ENCODE data around the gene LRRC8A.
A peak's percentile ranks its signal among the peaks of the same experiment; 100 is the strongest.
"Not testable (repeated sequence)": the region's sequence is repeated elsewhere in the genome, so short reads cannot be mapped to it uniquely, and the experiment has no call there.

Gene LRRC8A

DNA sequence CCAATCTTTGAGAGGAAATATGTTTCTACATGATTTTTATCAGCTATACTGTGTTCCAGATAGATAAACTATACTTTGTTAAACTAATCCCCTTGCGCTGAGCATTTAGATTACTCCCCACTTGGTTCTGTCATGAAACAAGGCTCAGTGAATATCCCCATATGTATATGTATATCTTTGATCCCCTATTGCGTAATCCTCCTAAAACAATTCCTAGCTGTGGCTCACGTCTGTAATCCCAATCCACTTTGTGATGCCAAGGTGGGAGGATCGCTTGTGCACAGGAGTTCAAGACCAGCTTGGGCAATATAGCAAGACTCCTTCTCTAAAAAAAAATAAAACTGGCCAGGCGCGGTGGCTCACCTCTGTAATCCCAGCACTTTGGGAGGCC is 41.6 kb downstream of the LRRC8A start:
- DNase-seq, result no peak

DNA sequence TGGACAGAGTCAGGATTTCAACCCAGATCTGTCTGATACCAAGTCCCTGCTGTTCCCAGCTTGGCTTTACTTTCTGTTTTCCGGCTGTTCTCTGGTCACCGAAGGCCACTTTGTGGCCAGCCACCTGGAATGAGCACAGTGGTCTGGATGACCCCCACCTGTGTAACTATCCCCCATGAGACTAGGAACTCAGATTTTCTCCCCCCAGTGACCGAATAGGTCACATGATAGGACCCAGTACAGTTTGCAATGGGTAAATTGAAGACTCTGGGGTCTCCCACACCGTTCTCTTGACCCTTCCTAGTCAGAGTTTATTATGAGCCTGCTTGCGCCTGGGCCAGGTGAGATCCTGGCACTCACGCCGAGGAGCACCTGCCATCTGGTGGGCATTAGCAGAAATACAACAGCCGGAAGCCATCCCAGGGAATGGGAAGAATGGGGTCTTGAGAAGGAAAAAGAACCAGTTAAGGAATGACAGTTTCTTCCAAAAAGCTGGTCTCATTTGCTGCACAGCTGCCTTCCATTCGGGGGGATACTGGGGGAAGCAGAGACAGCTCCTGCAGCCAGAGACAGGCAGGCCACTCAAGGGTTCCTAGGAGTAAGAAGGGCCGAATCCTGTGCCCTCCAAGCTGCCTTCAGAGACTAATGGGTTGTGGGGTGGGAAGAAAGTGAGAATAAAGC is 45.9 kb downstream of the LRRC8A start:
- DNase-seq, result peak in 5 of 14 donors; percentile 19 to 29 (median 27)

DNA sequence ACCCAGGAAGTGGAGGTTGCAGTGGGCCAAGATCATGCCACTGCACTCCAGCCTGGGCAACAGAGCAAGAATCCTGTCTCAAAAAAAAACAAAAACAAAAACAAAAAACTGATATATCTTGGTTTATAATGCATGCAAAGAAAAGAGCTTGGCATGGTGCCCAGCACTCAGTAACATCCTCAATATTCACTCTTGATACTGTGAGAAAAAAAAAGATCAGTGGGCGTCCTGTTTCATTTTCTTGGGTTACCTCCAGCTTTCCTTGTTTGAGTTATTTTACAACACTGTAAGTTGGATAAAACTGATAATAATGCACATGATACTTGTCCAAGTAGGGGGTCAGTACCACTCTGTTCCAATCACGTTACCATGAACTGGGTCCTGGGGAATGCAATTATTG is 46.7 kb downstream of the LRRC8A start:
- no peak for DNase-seq

DNA sequence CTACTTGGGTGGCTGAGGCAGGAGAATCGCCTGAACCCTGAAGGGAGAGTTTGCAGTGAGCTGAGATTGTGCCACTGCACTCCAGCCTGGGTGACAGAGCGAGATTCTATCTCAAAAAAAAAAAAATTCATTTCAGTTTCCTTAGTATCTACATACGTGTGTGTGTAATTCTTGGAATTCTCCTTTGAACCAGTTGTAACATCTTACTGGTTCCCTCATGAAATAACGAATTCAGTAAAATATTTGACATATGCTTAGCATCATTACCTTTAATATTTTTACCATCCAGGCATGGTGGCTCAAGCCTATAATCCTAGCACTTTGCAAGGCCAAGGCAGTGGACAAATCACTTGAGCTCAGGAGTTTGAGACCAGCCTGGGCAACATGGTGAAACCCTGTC is 47.6 kb downstream of the LRRC8A start:
- DNase-seq, result no peak

DNA sequence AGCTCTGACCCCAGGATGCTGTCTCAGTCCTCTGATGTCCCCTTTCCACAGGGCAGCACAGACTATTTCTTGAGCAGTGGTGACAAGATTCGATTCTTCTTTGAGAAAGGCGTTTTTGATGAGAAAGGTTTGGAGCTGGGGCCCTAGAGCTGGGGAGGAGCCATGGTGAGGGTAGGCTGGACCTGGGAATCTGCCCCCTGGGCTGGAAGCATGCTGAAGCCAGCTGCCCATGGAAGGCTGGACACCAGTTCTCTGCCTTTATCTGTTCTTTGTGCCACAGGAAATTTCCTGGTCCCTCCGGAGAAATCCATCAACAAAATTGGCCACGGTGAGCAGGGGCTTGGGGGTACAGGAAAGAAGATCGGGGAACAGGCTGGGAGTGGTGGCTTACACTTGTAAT is 51.8 kb downstream of the LRRC8A start:
- DNase-seq, result no peak

DNA sequence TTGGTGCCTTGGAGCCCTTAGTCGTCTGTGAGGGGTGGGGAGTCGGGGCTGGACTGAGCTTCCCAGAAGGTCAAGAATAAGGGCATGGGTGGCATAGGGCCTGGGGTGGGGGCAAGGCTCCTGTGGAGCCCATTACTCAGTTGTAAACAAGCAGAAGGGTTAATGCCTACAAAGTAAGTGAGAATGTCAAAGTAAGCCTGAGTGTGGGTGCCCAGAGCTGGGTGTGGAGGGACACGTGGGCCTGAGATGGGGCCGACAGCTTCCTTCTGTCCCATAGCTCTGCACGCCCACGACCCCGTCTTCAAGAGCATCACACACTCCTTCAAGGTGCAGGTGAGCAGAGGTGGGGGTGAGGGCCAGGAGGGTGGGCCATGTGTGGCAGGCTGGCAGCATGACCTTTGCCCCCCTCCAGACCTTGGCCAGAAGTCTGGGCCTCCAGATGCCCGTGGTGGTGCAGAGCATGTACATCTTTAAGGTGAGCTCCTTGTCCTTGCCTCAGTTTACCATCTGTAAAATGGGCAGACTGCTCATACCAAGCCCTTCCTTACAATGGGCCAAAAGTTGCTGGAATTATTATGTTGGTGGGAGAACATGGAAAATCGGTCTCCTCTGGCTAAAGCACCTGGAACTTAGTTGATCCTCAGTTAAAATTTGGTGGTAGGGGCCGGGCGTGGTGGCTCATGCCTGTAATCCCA is 54.4 kb downstream of the LRRC8A start:
- DNase-seq, result no peak

DNA sequence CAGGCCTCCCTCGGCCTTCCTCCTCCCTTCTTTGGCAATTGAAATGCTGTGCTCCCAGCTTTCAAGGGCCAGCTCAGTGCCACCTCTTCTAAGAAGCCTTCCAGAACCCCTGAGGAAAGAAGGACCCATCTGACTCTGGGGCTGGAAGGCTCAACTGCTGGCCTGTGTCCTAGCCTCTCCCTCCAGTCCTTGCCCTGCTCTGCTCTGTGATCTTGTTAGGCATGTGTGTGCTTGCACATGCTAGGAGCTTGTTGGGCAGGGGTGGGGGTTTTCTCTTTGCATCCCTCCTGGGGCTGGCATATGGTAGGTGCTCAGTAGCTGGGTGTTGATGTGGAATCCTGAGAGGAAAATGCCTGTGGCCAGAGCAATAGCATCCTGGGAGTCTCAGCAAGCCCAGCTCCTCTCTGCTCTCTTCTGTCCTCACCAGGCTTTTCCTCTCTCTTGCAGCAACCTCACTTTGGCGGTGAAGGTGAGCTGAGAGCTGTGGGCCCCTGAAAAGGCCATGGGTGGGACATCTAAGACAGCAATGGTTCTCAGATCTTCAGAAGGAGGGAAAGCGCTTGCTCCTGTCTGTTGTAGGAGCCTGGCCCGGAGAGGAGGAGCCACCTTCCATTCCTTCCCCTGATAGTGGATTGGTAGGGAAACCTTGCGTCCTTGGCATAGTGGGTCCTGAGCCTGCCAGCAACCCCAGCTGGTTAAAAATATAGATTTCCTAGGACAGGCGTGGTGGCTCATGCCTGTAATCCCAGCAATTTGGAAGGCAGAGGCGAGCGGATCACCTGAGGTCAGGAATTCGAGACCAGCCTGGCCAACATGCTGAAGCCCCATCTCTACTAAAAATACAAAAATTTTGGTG is 55.6 kb downstream of the LRRC8A start:
- no peak for DNase-seq

DNA sequence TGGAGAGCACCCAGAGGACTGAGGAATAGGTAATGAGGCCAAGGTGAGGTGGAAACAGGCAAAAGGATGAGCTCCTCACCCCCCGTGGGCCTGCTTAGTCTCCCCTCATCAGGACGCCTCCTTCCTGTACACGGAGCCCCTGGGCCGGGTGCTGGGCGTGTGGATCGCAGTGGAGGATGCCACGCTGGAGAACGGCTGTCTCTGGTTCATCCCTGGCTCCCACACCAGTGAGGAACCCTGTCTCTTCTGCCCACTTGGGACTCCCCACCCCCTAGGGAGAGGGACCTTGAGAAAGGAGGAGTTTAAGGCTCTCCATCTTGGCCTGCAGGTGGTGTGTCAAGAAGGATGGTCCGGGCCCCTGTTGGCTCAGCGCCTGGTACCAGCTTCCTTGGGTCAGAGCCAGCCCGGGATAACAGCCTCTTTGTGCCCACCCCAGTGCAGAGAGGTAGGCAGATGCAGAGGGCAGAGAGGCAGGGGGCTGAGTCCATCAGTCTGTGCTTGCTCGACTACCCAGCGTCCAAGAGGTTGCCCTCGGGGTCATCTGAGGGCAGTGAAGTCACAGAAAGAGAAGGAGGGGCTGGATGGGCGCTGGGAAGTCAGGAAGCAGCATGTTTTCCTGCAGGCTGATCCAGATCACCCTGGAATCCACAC is 58.5 kb downstream of the LRRC8A start:
- peak in 1 of 14 donors; percentile 19 for DNase-seq

DNA sequence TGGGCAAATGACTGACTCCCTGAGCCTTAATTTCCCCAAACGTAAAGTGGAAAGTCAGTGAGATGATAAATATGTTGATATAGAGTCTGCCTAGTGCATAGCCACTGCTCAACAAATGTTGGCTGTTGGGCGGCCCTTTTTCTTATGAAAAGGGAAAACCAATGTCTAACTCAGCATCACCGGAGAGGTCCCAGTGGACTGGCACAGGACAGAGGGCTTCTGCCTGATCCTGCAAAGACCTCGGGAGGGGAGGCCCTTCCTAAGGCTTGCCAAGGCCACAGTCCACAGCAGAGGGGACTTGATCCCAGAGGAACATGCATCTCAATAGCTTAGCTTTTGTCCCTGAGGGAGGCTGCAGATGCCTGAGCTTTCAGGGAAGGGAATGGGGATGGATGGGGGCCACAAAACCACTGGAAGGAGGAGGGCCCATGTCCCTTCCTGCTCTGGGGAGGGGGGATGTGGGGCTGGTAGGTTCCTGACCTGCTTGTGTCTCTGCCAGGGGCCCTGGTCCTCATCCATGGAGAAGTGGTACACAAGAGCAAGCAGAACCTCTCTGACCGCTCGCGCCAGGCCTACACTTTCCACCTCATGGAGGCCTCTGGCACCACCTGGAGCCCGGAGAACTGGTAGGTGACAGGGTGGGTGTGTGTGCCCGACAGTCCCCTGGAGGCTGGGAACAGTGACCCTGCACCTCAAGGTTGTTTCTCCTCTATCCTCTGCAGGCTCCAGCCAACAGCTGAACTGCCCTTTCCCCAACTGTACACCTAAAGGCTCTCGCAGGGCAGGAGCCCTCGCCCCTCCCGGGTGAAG is 59.2 kb downstream of the LRRC8A start:
- DNase-seq, result no peak

DNA sequence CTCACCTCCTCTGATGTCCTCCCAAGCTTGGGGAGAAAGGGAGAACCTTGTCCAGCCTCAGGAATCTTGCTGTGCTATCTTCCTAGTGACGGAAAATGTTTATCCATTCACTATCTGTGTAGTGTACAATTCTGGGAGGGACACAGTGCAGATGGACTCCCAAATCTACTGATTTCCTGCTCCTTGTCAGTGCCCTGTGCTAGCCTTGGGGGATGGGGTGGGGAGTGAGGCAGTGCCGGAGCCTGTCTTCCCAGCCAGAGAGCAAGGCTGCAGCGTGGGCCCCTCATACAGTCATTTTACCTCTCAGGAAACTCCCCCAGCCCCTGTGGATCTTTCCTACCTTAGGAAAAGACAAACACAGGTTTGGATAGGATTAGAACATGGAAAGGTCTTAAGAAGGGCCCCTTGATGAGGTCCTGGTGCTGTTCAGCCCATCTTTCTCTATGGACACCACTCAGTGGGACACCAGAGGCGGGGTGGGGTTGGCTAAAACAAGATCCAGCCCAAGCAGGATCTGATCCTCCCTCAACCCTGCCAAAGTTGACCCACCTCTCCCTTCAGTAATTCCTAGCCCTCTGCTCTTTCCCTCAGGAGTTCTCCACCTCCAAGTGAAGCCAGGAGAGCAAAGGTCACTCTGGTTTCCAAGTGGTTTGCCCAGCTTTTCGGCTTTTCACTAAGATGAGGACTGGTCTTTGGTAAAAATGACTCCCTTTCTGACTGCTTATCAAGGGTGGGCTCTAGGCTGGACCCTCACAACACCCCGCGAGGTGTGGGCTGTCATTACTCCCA is 62.1 kb downstream of the LRRC8A start:
- DNase-seq, result no peak

DNA sequence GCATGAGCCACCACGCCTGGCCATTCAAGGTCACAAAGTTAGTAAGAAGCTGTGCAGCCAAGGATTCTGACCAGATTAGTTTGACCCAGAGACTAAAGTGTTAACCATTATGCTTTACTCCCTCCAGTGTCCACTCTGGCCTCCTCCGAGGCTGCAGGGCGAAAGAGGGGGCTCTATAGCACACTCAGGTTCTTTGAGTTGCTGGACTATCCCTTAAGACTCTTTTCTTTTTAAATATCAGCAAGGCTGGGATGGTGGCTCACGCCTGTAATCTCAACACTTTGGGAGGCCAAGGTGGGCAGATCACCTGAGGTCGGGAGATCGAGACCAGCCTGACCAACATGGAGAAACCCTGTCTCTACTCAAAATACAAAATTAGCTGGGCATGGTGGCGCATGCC is 63.0 kb downstream of the LRRC8A start:
- not testable (repeated sequence) for DNase-seq

DNA sequence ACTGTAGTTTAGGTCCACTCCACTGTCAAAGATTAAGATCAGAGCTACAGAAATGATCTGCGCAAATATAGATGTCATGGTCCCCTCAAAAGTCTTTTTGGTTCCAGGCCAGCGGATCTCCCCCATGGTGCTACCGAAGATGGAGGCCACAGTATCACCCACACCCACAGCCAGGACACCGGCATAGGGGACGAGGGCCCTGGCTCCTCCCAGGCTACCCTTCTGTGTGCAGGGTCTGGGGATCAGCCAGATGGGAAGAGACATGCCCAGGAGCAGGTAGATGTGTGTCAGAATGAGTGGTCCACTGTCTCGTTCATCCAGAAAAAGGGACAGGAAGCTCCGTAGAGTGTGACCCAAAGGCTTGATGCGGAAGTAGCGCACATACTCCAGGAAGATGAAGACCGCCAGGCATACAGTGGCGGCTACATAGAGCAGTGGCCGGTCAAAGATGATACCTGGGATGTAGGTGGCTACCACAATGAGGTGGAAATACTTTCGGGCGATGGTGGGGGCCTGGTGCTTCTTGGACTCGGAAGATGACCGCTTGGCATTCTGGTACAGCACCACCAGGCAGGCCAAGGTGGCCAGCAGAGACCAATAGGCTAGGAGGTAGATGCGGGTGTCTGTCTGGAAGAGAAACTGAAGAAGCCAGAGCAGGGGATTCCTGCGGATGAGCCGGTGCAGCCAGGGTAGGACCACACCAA is 64.0 kb downstream of the LRRC8A start:
- no peak for DNase-seq

DNA sequence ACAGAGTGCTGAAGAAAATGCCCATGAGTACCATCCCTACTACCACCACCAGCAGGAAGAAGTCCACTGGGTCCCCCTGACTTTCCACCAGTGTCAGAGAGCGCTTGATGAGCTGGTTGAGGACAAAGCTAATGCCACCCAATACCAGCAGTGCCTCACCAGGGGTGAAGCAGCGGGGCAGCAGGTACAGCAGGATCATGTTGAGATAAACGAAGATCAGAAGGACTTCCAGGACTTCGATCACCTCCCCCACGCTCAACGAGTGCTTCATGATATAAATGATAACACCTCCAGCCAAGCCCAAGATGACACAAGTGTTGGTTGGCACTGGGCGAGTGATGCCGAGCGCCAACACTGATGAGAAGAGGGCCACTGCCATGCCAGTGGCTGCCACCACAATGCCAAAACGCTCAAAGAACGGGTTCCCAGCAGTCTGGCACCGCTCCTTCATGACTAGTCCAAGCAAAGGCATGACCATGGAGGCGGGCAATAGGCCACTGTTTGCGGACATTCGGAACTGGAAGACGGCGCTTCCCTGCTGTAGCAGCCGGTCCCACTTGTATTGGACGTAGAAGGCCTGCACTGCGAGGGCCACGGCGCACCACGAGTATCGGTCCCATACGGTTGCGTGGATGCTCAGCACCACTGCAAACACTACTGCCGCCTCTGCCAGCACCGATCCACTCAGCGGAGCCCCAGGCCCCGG is 64.8 kb downstream of the LRRC8A start:
- peak in 5 of 14 donors; percentile 24 to 73 (median 62) for DNase-seq

DNA sequence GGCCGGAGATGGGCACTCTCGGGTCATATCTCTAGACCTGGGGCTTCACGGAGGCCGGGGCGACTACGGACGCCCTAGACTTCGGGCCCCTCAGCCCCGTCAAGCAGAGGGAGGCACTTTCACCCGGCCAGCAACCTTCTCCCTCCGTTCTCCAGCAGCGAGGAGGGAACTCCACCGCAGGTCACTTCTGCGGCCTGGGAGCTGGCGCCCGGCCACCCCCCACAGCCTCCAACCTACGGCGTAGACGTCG is 65.3 kb downstream of the LRRC8A start:
- DNase-seq, result peak in 1 of 14 donors; percentile 41

DNA sequence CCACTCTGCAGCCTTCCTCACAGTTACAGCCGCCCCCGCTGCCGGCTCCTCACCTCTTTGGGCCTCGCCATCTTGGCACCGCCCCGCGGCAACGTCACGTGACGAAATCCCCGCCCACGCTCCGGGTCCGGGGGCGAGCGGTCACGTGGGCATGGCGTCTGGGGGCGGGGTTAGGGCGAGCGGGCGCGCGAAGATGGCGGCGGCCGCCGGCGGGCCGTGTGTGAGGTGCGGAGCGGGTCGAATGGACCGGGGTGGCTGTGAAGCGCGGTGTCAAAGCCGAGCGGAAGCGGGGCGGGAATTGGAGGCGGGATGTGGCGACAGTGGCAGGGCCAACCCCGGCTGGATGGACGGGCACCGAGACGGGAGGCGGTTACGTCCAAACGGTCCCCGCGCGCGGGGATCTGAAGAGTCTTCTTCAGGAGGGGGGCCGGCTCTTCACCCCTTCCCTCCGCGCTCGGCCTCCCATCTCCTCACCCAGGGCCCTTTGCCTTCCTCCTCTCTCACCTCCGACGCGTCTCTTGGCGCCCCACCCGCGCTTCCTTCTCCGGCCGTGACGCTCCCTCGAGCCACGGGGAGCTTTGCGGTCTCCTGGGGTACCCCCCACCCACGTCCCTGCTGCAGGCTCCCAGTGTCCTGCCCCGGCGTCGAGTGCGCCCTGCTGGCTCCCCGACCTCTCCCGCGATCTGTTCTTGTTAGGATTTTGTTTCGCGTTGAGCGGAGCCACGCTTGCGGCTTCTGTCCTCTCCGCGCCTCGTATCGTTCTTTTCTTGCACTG is 65.8 kb downstream of the LRRC8A start, which contains the start of the genes DOLK and NUP188:
Gene DOLK (minus strand): TSS at position 77 of the 775 bp plus-strand sequence. CDS start 300 bp downstream, outside the sequence.
Gene NUP188 (plus strand): TSS at position 173 of the 775 bp plus-strand sequence. CDS start 21 bp downstream, at position 194.
- peak; percentile 69 to 97 (median 90) for DNase-seq

DNA sequence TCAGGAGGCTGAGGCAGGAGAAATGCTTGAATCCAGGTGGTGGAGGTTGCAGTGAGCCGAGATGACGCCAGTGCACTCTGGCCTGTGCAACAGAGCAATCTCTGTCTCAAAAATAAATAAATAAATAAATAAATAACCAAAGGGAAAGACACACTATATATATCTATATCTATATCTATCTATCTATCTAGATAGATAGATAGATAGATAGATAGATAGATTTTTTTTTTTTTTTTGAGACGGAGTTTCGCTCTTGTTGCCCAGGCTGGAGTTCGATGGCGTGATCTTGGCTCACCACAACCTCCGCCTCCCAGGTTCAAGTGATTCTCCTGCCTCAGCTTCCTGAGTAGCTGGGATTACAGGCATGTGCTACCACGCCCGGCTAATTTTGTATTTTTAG is 79.5 kb downstream of the LRRC8A start:
- DNase-seq, result not testable (repeated sequence)
